T-helper 2 cell (primary cell): Measurements from ENCODE around the gene PHF21B.

Source experiments
- DNase-seq, 5 experiments: peaks; one replicate each; pipeline versions ENCODE4 v3.0.0 to v3.0.0-alpha.2; 2012 to 2022

The PHF21B gene

DNA sequence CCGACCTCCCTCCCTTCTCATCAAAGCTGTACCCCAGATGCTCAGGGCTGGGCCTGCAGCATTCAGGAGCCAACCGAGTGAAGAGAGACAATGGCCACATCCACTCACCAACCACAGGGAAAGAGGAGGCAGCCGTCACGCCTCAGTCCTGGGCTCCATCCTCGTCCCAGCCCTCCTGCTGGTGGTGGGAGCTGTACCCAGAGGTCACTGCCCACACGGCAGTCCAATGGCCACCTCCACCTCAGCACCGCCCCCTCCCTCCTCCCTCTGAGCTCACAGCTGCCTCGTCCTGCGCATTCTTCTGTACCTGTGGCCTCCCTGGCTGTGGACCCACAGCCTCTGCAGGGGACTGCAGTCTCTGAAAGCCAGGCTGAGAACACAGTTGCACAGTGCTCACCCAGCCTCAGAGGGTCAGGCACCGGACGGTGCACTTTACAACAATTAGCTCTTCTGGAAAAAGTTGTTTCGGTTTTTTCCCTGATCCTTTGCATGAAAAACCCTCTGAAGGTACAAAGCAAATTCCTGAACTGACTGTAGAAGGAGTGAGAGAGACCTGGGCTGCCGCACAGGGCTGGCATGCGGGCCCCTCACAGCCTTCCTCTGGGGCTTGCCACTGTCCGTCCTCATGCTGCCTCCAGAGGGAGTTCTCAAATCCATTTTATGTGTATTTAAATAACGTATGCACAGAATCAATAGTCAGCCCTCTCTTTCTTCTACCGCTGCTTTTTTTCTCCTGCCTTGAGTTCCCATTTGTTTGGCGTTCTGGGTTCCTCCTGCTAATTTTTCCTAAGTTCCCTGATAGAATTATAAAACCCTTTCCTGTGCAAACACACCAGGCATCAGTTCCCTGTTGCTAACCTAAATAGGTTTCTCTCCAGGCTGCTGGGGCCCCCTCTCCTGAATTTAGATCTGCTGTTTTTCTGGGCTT lies 52.7 kb downstream of the PHF21B start:
- DNase-seq, result no peak

DNA sequence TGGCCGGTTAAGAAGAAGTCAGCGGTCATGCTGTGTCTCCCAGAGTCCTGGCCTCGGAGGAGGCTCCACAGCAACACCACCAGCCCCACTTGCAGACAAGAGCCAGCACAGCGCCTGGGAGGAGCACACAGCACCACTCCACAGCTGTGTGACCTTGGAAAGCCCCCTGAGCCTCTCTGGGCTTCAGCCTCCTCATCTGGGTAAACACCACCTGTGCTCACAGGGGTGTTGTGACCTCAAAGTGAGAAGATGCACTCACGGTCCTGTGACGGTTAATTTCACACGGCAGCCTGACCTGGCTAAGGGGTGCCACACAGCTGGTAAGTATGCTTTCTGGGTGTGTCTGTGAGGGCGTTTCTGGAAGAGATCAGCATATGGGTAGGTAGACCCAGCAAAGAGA lies 54.7 kb downstream of the PHF21B start:
- DNase-seq, result no peak

DNA sequence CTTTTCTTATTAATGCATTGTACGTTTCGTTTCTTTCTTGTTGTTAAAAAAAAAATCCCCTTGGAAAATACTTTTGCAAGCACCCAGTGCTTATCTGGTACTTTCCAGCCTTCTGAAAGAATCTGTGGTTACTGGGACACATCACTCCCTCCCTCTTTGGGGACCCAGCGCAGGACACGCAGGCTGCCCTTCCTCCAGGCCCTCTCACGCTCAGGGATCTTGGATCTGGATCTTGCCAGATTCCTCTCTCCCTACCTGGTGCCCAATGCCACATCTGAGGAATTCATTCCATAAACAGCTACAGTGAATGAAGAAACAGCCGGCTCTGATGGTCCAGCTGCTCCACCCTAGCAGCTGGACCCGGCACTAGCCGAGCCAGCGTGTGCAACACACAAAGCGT lies 55.7 kb downstream of the PHF21B start:
- no peak for DNase-seq

DNA sequence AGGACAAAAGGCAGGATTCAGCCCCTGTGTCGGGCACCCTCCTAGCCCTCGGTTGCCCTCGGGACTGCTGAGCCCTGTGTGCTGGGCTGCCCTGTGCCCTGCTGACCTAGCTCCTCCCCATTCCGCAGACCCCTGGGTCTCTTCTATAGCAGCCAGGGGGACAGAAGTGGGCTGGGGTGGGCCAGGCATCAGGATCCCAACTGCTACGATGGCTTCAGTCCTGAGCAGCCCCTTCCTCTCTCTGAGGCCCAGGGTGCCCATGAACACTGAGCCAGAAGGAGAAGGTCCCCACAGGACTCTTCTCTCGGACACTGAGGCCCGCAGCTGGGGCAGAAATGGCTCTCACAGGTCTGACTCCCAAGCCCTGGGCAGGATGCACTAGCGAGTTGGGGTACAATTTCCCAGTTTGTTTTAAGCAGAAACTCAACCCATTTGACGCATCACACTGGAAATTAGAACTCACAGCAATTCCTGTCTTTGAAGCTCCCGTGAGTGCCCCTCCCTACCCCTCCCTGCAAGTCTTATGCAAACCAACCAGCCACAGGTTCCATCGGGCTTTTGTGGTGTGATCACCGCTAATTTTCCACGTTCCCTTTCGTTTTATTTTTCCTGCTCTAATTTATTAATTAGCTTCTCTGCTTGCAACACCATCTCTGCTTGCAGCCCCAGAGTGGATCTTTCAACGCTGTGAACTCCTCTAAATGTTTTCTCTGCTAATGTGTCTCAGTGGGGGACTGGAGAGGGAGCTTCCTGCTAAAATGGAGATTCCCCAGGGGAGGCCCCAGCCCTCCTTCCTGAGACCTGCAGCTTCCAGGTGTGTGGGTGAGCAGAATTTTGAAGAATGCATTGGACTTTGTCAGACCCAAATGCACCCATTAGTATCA lies 56.7 kb downstream of the PHF21B start:
- no peak for DNase-seq

DNA sequence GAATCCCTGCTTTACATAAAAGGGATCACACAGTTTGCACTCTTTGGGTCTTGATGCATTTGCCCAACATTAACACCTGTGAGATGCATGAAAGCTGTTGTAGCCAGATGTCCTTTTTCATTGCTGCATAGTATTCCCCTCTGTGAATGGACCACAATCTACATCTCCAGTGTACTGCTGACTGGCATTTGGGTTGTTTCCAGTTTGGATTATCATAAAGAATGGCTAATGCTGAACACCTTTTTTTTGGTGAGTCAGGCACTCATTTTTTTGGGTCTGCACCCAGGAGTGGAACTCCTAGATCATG lies 58.3 kb downstream of the PHF21B start:
- DNase-seq, result no peak

DNA sequence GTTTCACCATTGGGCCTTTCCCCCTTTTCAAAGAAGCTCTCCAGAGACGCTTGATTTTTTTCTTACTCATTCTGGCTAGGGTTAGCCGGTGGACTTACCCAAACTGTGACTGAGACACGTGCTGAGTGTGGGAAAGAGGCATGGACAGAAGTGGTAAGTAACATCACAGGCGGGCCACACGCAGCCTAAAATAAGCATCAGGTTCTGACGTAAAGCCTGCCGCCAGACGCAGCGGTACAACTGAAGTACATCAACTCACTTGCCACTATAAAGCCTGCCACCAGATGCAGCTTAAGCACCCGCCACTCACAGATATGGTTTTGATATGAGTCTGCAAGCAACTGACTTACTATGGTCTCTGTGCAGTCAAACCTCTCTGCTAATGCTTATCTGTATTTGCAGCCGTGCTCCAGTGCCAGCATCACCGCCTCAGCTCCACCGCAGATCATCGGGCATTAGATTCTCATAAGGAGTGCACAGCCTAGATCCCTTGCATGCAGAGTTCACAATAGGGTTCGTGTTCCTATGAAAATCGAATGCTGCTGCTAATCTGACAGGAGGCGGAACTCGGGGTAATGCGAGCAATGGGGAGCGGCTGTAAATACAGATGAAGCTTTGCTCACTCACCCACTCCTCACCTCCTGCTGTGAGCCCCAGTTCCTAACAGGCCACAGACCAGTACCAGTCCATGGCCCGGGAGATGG lies 58.8 kb downstream of the PHF21B start:
- DNase-seq, result peak in 1 of 5 experiments; percentile 2

DNA sequence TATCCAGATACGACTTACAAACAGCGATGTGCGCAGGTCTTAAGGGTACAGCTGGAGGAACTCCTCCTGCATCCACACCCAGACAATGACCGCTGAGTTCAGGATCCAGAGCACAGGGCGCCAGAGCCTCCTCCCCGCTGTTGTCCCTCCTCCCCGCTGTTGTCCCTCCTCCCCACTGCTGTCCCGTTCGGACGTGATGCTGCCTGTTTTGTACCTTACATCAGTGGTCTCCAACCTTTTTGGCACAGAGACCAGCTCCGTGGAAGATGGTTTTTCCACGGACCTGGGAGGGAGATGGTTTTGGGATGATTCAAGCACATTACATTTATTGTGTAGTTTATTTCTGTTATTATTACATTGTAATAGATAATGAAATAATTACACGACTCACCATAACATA lies 62.0 kb downstream of the PHF21B start:
- no peak for DNase-seq

DNA sequence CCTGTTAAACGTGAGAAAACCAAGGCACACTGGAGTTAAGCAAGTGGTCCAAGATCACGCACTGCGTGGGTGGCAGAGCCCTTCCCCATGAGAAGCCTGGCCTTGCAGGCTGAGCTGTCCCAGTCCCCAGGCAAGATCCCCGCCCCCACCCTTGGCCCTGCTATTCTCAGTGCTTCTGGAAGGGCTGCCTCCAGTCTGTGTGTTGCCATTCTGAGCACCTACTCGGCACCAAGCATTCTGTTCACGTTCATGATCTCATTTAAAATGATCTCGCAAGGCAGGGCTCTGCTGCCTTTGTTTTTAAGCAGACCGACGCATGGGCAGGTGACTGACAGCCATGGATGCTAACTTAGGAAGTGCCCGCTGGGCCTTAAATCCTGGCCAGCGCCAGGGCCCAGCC lies 62.8 kb downstream of the PHF21B start:
- DNase-seq, result no peak

DNA sequence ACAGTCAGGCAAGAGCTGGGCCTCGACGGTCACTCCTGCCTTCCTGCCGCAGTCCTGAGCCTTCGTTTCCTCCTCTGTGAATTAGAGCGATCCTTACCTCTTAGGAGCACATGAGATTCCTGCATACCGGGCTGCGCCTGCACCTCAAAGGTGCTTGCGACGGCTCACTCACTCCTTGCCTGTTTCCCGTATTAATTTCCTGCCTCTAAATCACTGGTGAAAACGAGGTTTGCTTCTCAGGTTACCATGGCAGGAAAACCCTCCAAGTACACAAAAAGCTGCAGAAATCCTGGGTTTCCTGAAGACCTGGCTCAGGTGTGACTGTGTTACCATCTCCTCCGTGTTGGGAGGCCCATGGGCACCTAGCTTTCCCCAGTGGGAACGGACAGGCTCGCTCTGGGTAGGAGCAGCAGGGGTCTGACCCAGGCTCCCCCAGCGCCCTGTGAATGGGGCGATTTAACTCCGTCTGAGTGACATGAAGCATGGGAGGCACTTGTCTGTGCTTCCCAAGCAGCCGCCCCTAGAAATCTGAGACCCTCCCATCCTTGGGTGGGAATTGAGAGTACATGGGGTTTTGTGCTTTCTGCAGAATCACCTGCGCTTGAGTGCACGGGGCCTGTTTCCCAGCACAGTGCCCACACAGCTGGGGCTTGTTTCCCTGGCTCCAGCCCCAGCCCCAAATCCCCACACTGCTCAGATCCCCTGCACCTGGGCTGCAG lies 64.8 kb downstream of the PHF21B start:
- DNase-seq, result no peak

DNA sequence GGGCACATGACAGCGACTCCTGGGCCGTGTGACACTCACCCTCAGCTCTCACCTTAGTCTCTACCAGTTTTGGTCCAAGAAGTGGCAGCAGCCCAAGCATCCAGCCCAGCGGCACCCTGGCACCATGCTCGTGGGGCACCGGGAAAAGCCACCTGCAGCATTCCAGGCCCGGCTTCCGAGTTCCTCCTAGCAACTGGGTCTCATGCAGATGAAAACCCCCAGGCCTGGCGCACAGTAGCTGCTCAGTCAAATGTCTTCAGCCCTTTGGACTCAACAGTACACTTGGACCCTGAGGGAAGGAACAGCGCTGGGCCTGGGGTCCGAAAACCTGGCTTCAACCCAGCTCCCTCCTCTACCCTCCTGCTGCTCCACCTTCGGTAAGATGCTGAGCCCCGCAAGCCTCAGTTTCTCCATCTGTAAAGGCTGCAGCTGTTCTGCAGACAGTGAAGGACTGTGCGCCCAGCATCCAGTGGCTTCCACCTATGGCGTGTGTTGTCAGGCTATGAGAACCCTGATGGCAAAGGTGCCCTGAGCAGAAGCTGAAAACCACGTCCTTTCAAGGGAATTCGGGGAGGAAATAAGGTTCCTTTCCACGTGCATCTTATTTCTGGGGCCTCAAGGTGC lies 66.0 kb downstream of the PHF21B start:
- DNase-seq, result no peak

DNA sequence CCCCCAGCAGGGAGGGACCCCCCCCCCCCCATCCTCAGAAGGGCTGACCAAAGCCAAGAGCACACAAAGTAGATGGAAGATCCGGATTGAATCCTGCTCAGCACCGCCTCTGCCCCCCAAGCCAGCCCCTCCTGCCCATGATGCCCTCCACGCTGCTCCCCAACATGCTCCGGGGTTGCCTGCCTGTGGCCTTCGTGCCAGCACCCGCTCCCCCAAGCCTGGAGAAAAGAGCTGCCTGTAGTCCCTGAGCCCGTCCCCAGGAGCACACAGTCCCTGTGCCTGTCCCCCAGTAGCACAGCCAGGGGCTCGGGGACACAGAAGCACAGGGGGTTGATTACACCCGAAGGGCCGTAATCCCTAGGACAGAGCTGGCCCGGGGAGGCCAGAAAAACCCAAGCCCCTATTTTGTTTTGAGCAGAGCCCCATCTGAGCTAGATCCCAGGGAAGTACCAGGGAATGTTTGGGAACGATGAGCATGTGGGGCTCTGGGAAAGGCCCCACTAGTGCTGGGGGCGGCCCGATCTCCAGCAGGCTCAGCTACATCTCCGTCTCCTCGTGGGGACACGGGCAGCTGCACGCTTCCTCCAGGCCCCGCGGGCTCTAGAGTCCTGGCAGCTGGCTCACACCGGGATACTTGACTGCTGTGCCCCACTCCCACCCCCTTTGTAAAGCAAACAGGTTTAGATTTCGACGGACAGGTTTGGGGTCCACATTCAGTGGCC lies 66.7 kb downstream of the PHF21B start:
- no peak for DNase-seq

DNA sequence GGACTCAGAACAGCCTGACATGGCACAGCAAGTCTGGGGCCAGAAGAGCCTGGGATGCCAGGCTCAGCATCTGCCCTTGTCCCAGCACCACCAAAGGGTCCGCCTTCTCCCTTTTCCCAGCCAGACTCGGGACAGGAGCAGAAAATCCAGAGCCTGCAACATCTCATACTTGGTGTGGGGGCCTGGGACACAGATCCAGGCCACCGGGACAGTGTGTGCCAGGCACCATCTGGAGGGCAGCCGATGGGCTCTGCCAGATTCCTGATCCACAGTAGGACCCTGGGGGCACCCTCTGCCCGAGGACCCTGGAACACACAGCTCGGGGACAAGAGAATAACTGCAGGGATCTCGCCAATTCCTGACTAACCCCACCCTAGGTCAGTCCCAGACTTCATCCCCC lies 67.7 kb downstream of the PHF21B start:
- no peak for DNase-seq

DNA sequence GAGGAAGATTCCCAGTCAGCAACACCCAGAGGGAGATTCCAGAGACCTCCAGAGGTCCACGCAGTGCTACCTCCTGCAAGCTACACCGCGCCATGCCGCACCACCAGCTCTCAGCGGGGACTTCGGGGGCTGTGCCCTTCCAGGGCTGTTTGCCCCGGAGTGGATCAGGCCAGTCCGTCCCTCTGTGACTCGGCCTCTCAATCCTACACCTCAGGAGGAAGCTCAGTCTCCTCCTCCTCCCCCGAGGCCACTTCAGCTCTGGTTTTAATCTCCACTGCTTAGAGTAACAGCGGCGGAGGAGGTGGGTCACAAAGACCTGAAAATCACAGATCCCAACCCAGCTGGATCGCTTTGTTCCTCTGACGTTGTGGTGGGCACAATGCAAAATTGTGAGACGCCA lies 68.6 kb downstream of the PHF21B start:
- DNase-seq, result no peak

DNA sequence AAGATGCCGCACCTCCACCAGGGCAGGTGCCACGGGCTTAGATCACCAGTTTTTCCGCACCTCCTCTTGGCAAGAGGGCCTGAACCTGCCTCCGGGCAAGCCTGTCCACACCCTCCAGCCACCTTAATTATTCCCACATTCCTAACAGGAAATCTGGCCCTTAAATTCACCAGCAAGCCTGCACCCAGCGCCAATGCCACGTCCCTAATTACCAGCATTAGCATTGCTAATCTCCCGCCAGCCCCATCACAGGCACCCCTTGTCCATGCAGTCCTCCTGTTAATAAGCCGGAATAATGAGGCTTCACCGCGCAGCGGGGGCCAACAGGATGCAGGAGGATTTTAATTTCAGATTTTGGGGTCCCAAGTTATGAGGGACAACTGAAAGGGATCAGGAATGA lies 69.7 kb downstream of the PHF21B start:
- DNase-seq, result no peak

DNA sequence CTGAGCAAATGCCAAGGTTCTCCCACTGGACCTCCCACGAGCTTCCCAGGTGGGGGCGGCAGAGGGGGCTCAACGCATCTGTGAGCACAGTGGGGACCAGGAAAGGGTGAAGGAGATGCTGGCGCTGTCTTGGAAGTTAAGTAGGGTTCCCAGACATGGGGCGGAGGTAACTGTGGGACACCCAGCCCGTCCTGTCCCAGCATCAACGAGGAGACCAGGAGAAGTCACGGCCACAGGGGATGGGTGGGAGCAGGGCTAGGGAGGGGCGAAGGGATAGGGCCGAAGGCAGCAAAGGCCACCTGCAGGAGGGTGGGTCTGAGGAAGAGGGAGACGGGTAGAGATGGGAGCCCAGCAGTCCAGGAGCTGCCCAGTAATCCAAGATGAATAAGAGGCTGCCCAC lies 70.4 kb downstream of the PHF21B start:
- no peak for DNase-seq

DNA sequence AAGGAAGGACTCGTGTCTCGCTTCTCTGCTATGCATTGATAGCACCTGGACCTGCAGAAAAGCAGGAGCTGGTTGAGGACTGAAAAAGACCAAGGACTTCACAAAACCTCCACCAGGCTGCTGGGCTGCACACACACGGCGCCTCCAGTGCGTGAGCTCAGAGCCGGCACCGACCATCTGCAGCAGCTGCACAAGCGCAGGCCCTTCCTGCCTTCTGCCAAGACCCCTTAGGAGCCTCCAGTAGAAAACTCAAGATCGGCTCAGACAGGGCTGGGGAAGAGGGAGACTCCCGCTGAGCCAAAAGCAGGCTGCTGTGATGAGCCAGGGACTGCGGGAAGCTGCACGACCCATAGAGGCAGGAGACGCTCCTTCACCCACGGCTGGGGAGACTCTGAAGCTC lies 70.9 kb downstream of the PHF21B start:
- DNase-seq, result no peak

DNA sequence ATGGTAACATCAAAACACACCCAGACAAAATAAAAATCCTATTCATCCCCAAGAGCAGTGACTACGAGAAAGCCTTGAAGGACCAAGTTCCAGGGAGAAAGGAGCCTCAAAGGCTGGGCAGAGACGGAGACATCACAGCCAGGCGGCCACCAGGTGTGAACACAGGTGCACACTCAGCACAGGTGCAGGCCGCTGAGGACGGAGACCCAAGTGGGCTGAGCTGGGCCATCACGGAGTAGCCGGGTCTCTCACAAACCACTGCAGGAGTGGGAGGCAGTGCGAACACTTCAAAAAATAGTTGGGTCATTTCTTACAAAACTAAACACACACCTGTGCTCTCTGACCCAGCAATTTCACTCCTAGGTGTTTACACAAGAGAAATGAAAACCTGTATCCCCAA lies 72.6 kb downstream of the PHF21B start:
- DNase-seq, result no peak

DNA sequence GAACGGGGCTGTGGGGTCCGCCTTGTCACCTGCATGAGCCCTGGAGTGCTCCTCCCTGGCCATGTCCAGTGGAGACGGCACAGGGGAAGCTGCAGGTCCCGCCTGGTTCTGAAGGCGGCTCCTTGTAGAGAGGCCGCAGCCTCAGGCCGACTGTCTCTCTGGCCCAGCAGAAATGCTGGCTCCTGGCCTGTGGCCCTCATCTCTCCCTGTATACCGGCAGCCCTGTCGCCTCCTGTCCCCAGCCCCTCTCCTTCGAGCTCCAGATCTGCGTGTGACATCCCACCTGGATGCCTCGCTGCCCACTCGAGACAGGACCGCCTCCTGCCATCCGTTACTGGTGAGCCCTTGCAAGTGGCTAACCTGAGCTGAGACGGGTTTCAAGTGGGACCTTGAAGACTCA lies 73.6 kb downstream of the PHF21B start:
- no peak for DNase-seq

DNA sequence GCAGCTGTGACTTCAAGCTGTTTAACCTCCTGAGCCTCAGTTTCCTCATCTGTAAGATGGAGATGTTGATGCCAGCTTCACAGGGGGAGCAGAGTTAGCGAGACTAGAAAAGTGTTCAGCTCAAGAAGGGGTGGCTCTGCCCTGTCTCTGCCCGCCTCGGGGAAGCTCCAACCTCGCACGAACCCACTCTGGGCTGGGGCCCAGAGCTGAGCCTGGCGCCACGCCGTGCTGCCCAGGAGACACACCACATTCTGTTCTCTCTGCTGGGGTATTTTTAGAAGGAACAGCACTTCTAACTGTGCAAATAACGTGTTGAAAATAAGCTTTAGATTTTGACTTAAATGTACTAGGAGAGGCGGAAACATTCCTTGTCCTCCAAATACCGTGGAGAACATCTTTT lies 74.1 kb downstream of the PHF21B start:
- no peak for DNase-seq

DNA sequence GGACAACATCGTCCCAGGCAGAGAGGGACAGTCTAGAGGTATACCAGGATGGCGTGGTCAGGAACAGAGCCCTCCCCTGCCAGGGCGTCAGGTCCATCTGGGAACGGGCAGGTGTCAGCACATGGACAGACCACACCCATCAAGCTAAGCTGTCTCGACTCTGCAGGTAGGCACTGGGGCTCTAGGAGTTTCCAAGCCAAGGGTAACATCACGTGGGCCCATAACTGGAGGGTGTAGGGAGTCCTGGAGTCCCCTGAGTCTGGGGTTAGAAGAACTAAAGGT lies 75.4 kb downstream of the PHF21B start:
- no peak for DNase-seq

DNA sequence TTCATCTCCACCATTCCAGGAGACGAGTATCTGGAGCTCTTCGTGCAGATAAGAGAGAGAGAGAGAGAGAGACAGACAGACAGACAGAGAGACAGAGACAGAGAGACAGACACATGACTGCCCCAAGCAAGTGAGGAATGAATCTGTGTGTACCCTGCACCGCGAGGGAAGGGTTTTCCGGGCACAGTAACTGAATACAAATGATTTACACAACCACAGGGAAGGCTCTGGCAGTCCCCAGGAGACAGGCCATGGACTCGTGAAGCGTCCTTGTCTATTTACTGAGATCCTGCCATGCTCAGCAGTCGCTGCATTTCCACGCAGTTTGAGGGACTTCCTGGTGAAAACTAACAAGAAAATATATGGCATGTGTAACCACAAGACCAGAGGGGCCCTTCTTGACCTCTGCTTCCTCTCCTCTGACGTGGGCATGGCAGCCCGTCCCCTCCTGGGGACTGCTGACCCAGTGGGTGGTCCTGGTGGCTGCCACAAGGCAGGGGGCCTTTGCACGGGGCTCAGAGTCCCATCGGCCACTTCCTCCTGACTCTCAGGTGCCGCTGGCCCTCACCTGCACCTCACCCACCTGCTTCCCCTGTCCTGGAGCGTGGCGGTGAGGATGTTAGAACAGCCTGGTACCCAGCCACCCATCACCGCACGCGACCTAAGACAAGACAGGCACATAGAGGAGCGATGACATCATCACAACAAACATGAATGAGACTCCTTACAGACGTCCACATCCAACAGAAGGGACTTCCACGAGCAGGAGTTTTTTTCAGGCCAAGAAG lies 75.9 kb downstream of the PHF21B start:
- no peak for DNase-seq
